HCT116 (cell line): Measurements from ENCODE around the gene RFX1. TPM values are rescaled to one million over a fixed set of nuclear protein-coding genes. Genes with fewer than 3 reads are reported as not detected.

Experiments used
- ATAC-seq: fragments of 200-7000 bp; cut with Tn5 transposase; 2 replicates; pipeline ENCODE4 v1.9.1; 2020; ENCODE audit warnings: mild to moderate bottlenecking, moderate library complexity
- BruUV-seq: library from RNA; stranded (reverse); fragments of 400-500 nt; replicated peaks from 2 replicates; lab custom pipeline; 2021; lab: Mats Ljungman, UMichigan
- CTCF ChIA-PET: fragments of 300-600 bp; sonication (Branson Sonifier 250); formaldehyde crosslinking; loops from one replicate; lab custom pipeline; 2021; ENCODE audit warnings: antibody characterized with exemption; lab: Charles Lee
- POLR2A ChIA-PET: fragments of 300-600, 350-600 bp; sonication (Branson Sonifier 250); formaldehyde crosslinking; loops from one replicate; lab custom pipeline; 2021; ENCODE audit warnings: antibody characterized with exemption; lab: Charles Lee
- RAD21 ChIA-PET, 2 experiments: fragments of 300-600 bp; sonication (Branson Sonifier 250); formaldehyde crosslinking; loops; one replicate each; lab custom pipeline; 2023; ENCODE audit warnings: low total read pairs in 2 of 2; ENCODE audit not compliant: uncharacterized antibody in 2 of 2, unreplicated experiment in 2 of 2, low non-redundant PET in 1 of 2; lab: Charles Lee
- DNase-seq: peaks from one replicate; pipeline ENCODE4 v3.0.0-alpha.2; 2010; ENCODE audit warnings: low read depth, low spot score
- H2AFZ ChIP-seq: fragments of 200-600 bp; shearing (Covaris generic), sonication (generic); 2 replicates; pipeline ENCODE4 v1.6.1; 2017; ENCODE audit warnings: low read depth, mixed run types, mixed read lengths, antibody characterized with exemption, low read length; ENCODE audit not compliant: poor library complexity, severe bottlenecking
- H3K27ac ChIP-seq: 2 replicates; pipeline ENCODE4 v1.5.1; 2012; ENCODE audit warnings: low read depth, low read length
- H3K27me3 ChIP-seq: fragments of 200-600 bp; sonication (generic); 2 replicates; pipeline ENCODE4 v1.6.1; 2016; ENCODE audit warnings: mixed run types, low read length, mixed read lengths; ENCODE audit not compliant: insufficient read depth
- H3K36me3 ChIP-seq, 2 experiments: fragments of 200-500 bp in 1 of 2; fragments of 200-600 bp in 1 of 2; sonication (Bioruptor generic) in 1 of 2; sonication (generic) in 1 of 2; 2 replicates each; pipeline versions ENCODE4 v1.5.1 to v1.6.1; 2014 to 2016; ENCODE audit warnings: low read length in 2 of 2, inconsistent platforms in 1 of 2, mixed read lengths in 1 of 2, mixed run types in 1 of 2; ENCODE audit not compliant: insufficient read depth in 2 of 2, control insufficient read depth in 1 of 2
- H3K4me1 ChIP-seq, 2 experiments: fragments of 200-600 bp in 1 of 2; sonication (generic) in 1 of 2; 2 replicates each; pipeline versions ENCODE4 v1.5.1 to v1.6.1; 2012 to 2017; ENCODE audit warnings: low read length in 2 of 2, inconsistent platforms in 1 of 2, mild to moderate bottlenecking in 1 of 2, mixed read lengths in 1 of 2, mixed run types in 1 of 2, moderate library complexity in 1 of 2; ENCODE audit not compliant: insufficient read depth in 2 of 2, control insufficient read depth in 1 of 2
- H3K4me2 ChIP-seq: fragments of 200-600 bp; sonication (generic); 2 replicates; pipeline ENCODE4 v1.6.1; 2017; ENCODE audit warnings: mixed run types, low read length, mixed read lengths
- H3K4me3 ChIP-seq, 2 experiments: fragments of 200-600 bp in 1 of 2; sonication (generic) in 1 of 2; replicated peaks in 1 of 2; 2 replicates each; pipeline ENCODE4 v1.5.1; 2011 to 2016; ENCODE audit warnings: low read length in 2 of 2, control low read depth in 1 of 2, low read depth in 1 of 2, mild to moderate bottlenecking in 1 of 2, mixed read lengths in 1 of 2, mixed run types in 1 of 2
- H3K79me2 ChIP-seq: fragments of 200-600 bp; sonication (generic); 2 replicates; pipeline ENCODE4 v1.6.1; 2017; ENCODE audit warnings: mild to moderate bottlenecking, mixed run types, low read length, moderate library complexity, mixed read lengths; ENCODE audit not compliant: insufficient read depth
- H3K9ac ChIP-seq: fragments of 200-600 bp; sonication (generic); 2 replicates; pipeline ENCODE4 v1.6.1; 2016; ENCODE audit warnings: low read length, mixed read lengths
- H3K9me2 ChIP-seq: fragments of 200-600 bp; sonication (generic), shearing (Covaris generic); 2 replicates; pipeline ENCODE4 v1.6.1; 2017; ENCODE audit warnings: mixed run types, mild to moderate bottlenecking, moderate library complexity; ENCODE audit not compliant: insufficient read depth
- H3K9me3 ChIP-seq, 2 experiments: fragments of 200-500 bp in 1 of 2; fragments of 200-600 bp in 1 of 2; sonication (Bioruptor generic) in 1 of 2; sonication (generic) in 1 of 2; 2 replicates each; pipeline ENCODE4 v1.6.1; 2014 to 2017; ENCODE audit warnings: low read length in 2 of 2, mixed read lengths in 2 of 2, inconsistent platforms in 1 of 2, low read depth in 1 of 2, mild to moderate bottlenecking in 1 of 2, mixed run types in 1 of 2, moderate library complexity in 1 of 2; ENCODE audit not compliant: control insufficient read depth in 1 of 2, insufficient read depth in 1 of 2
- H4K20me1 ChIP-seq: fragments of 200-600 bp; sonication (generic), shearing (Covaris generic); 2 replicates; pipeline ENCODE4 v1.6.1; 2017; ENCODE audit warnings: mixed run types, mild to moderate bottlenecking, moderate library complexity; ENCODE audit not compliant: insufficient read depth
- ATF3 ChIP-seq: IDR thresholded peaks from 2 replicates; pipeline ENCODE4 v1.6.1; 2012
- CBX3 ChIP-seq: IDR thresholded peaks from 2 replicates; pipeline ENCODE4 v1.6.1; 2012; ENCODE audit warnings: low read depth
- EGR1 ChIP-seq: IDR thresholded peaks from 2 replicates; pipeline ENCODE4 v1.6.1; 2012; ENCODE audit warnings: low read depth
- EZH2phosphoT487 ChIP-seq: fragments of 200-600 bp; IDR thresholded peaks from 2 replicates; pipeline ENCODE4 v1.6.1; 2018; ENCODE audit warnings: antibody characterized with exemption, borderline replicate concordance
- FOSL1 ChIP-seq: IDR thresholded peaks from 2 replicates; pipeline ENCODE4 v1.6.1; 2012; ENCODE audit warnings: low read depth
- JUND ChIP-seq: IDR thresholded peaks from 2 replicates; pipeline ENCODE4 v1.6.1; 2012
- POLR2AphosphoS5 ChIP-seq: IDR thresholded peaks from 2 replicates; pipeline ENCODE4 v1.6.1; 2011; ENCODE audit warnings: mild to moderate bottlenecking, low read depth, low read length, moderate library complexity
- RAD21 ChIP-seq: IDR thresholded peaks from 2 replicates; pipeline ENCODE4 v1.6.1; 2012; ENCODE audit warnings: low read depth, mild to moderate bottlenecking
- SP1 ChIP-seq: IDR thresholded peaks from 2 replicates; pipeline ENCODE4 v1.6.1; 2012; ENCODE audit warnings: low read depth
- SRF ChIP-seq: IDR thresholded peaks from 2 replicates; pipeline ENCODE4 v1.6.1; 2012; ENCODE audit warnings: low read depth
- TCF7L2 ChIP-seq: IDR thresholded peaks from 2 replicates; pipeline ENCODE4 v1.7.0; 2011; ENCODE audit warnings: borderline replicate concordance, inconsistent platforms; ENCODE audit not compliant: insufficient read depth, insufficient read length; ENCODE audit errors: extremely low read depth
- YY1 ChIP-seq: IDR thresholded peaks from 2 replicates; pipeline ENCODE4 v1.6.1; 2011; ENCODE audit warnings: low read length, low read depth, moderate library complexity, mild to moderate bottlenecking; ENCODE audit not compliant: insufficient replicate concordance; ENCODE audit errors: extremely low read depth
- ZNF274 ChIP-seq: fragments of 200-500 bp; sonication (Bioruptor generic); IDR thresholded peaks from 2 replicates; pipeline ENCODE4 v1.6.1; 2014; ENCODE audit warnings: mild to moderate bottlenecking, low read depth, low read length, inconsistent platforms
- intact Hi-C: fragments of 100-400 bp; cut with micrococcal nuclease; formaldehyde crosslinking; loops from 2 replicates; pipeline ENCODE4 v1.10.0; 2022
- total RNA-seq: library from RNA; stranded (reverse); gene quantifications from one replicate; pipeline ENCODE4 v1.2.1, GENCODE V29; 2021; ENCODE audit not compliant: unreplicated experiment
- TF ChIP-seq, protein P1 (sequence below): IDR thresholded peaks from 2 replicates; pipeline ENCODE4 v1.6.1; 2012

RFX1 gene
- total RNA-seq, 1 experiment from 2014 or later = 16.3 TPM

- no peaks in the 10 kb centered on the region for H3K9me2 ChIP-seq
- ChIA-PET RAD21 (no interaction called here), CTCF (no interaction called here), POLR2A (no interaction called here)
- H3K9ac ChIP-seq = no peak overlapping the region
- H3K4me2 ChIP-seq = no peak overlapping the region
- no peak overlapping the region for H3K27ac ChIP-seq
- H3K36me3 ChIP-seq = peaks cover 0 to 4% of the 10 kb centered on the region in 2 experiments; a peak in 2 of 4 replicates
- TF ChIP-seq ATF3 = no peak
- no peak for TF ChIP-seq FOSL1
- no peak for TF ChIP-seq JUND
- TF ChIP-seq YY1 = no peak
- no peak for TF ChIP-seq SP1
- no peak for TF ChIP-seq EZH2phosphoT487
- TF ChIP-seq TCF7L2 = no peak
- no peak for TF ChIP-seq ZNF274
- TF ChIP-seq CBX3 = no peak
- TF ChIP-seq EGR1 = no peak
- TF ChIP-seq, protein P1, sequence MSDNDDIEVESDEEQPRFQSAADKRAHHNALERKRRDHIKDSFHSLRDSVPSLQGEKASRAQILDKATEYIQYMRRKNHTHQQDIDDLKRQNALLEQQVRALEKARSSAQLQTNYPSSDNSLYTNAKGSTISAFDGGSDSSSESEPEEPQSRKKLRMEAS = no peak
- no peak for TF ChIP-seq POLR2AphosphoS5
- no peak for TF ChIP-seq RAD21
- TF ChIP-seq SRF = no peak
- no peak overlapping the region for H2AFZ ChIP-seq
- no peaks in the 10 kb centered on the region for H3K79me2 ChIP-seq
- H3K9me3 ChIP-seq = no peaks in the 10 kb centered on the region
- H4K20me1 ChIP-seq = no peaks in the 10 kb centered on the region
- ATAC-seq (no peak), DNase-seq (no peak)
- intact Hi-C loops = no loop called here
- peaks cover 0 to 4% of the 10 kb centered on the region in 2 experiments; a peak in 3 of 4 replicates for H3K4me1 ChIP-seq
- BruUV-seq = no TSS peak
- no peaks in the 10 kb centered on the region for H3K27me3 ChIP-seq
- no peak overlapping the region for H3K4me3 ChIP-seq
Measured at GRCh38 chr19:13968999-13969398, 37.1 kb downstream of the RFX1 start.
